Body of pancreas (tissue), 4 donors: ENCODE results near the gene AGBL4. TPM values are rescaled to one million over a fixed set of nuclear protein-coding genes. Genes with fewer than 3 reads are reported as not detected.

ENCODE experiments used
- ATAC-seq: fragments of 150-250 bp; one replicate; pipeline ENCODE4 v1.9.1; 2016
- DNase-seq, 4 donors: peaks; one replicate each; pipeline ENCODE4 v3.0.0-alpha.2; 2019
- H3K27ac ChIP-seq, 4 donors: fragments of 200-600 bp; sonication (generic); 1 replicate in 3 of 4; 2 replicates in 1 of 4; pipeline versions ENCODE4 v1.5.1 to v1.6.1; 2016 to 2019; ENCODE audit warnings: mild to moderate bottlenecking in 1 of 4, mixed read lengths in 1 of 4, moderate library complexity in 1 of 4
- H3K27me3 ChIP-seq, 2 donors: fragments of 200-600 bp; sonication (generic); one replicate each; pipeline ENCODE4 v1.6.0; 2016; ENCODE audit warnings: mild to moderate bottlenecking in 1 of 2
- H3K36me3 ChIP-seq, 2 donors: fragments of 200-600 bp; sonication (generic); replicated peaks in 1 of 2; 2 replicates each; pipeline ENCODE4 v1.5.1; 2016; ENCODE audit warnings: low read depth in 2 of 2; ENCODE audit not compliant: insufficient read depth in 1 of 2
- H3K4me1 ChIP-seq: fragments of 200-600 bp; sonication (generic); one replicate; pipeline ENCODE4 v1.6.0; 2016
- H3K4me3 ChIP-seq, 2 donors: fragments of 200-600 bp; sonication (generic); 1 replicate in 1 of 2; 2 replicates in 1 of 2; pipeline ENCODE4 v1.5.1; 2016 to 2019
- H3K9me3 ChIP-seq, 3 donors: fragments of 200-600 bp; sonication (generic); 1 replicate in 2 of 3; 2 replicates in 1 of 3; pipeline ENCODE4 v1.5.1; 2016
- CTCF ChIP-seq, 7 experiments: fragments of 450-650 bp in 4 of 7; fragments of 200-600 bp in 3 of 7; sonication (generic) in 3 of 7; IDR thresholded peaks; one replicate each; pipeline ENCODE4 v1.5.1; 2016 to 2019; ENCODE audit warnings: antibody characterized with exemption in 7 of 7
- POLR2A ChIP-seq, 3 donors: fragments of 450-650 bp; IDR thresholded peaks; one replicate each; pipeline ENCODE4 v1.6.1; 2016; ENCODE audit warnings: antibody characterized with exemption in 3 of 3, mild to moderate bottlenecking in 2 of 3
- WGBS, 2 donors: methylation state at CpG; one replicate each; pipeline ENCODE4 v1.1.5; 2017; 5-methylcytosine and 5-hydroxymethylcytosine counted together
- intact Hi-C: fragments of 100-400 bp; cut with DNase I; formaldehyde crosslinking; loops from one replicate; pipeline ENCODE4 v1.15.1; 2023
- total RNA-seq, 2 donors: library from RNA; depleted of rRNA; stranded (reverse); fragments of >200 nt; gene quantifications; one replicate each; pipeline ENCODE4 v1.1.0, GENCODE V29; 2016

Gene AGBL4
- total RNA-seq, 2 donors from 2014 or later = 0.33 to 0.78 TPM

GRCh38 chr1:48679859-48680258, 1343.9 kb downstream of the AGBL4 start:
- H3K4me1 ChIP-seq = no peaks in the 10 kb centered on the region
- no peaks in the 10 kb centered on the region for H3K27me3 ChIP-seq
- no peak for ATAC-seq
- intact Hi-C loops = loop anchor here (10.0 kb wide), 1 partner anchor 135 kb away; no protein-coding TSS in a partner anchor
- peak overlapping the region in 2 of 4 donors; percentile 23 to 40 for H3K27ac ChIP-seq
- no peaks in the 10 kb centered on the region for H3K9me3 ChIP-seq
- TF ChIP-seq CTCF (IDR thresholded peaks at IDR 0.05) = no peak
- no peak for TF ChIP-seq POLR2A (IDR thresholded peaks at IDR 0.05)
- no peak overlapping the region for H3K4me3 ChIP-seq
- no peak for DNase-seq
- WGBS, 2 donors = 31 to 71% methylated on average over 2 to 6 of the region's 6 CpGs
- H3K36me3 ChIP-seq = no peaks in the 10 kb centered on the region

GRCh38 chr1:48678710-48679505, 1344.8 kb downstream of the AGBL4 start:
- H3K27ac ChIP-seq = peak overlapping the region in 2 of 4 donors; percentile 23 to 40
- H3K4me3 ChIP-seq = no peak overlapping the region
- H3K36me3 ChIP-seq = no peaks in the 10 kb centered on the region
- DNase-seq = no peak
- 62 to 75% methylated on average over 1 to 3 of the region's 3 CpGs for WGBS, 2 donors
- H3K27me3 ChIP-seq = no peaks in the 10 kb centered on the region
- no peaks in the 10 kb centered on the region for H3K9me3 ChIP-seq
- no peak for ATAC-seq
- intact Hi-C loops = loop anchor here (10.0 kb wide), 1 partner anchor 136 kb away; no protein-coding TSS in a partner anchor
- H3K4me1 ChIP-seq = no peaks in the 10 kb centered on the region
- TF ChIP-seq POLR2A (IDR thresholded peaks at IDR 0.05) (no peak), CTCF (IDR thresholded peaks at IDR 0.05) (no peak)

- WGBS, 2 donors = 26 to 39% methylated on average over 6 to 22 of the region's 22 CpGs
- Histone ChIP-seq H3K27me3 (no peaks in the 10 kb centered on the region), H3K36me3 (no peaks in the 10 kb centered on the region), H3K4me1 (no peaks in the 10 kb centered on the region), H3K4me3 (no peak overlapping the region), H3K9me3 (no peaks in the 10 kb centered on the region), H3K27ac (peak overlapping the region in 2 of 4 donors; percentile 26 to 40)
- ATAC-seq (peak; percentile 59), DNase-seq (peak; percentile 59 to 85 (median 78))
- intact Hi-C loops = loop anchor here (10.0 kb wide), 1 partner anchor 137 kb away; no protein-coding TSS in a partner anchor
- no peak for TF ChIP-seq POLR2A (IDR thresholded peaks at IDR 0.05)
- peak; percentile 40 to 76 (median 56) for TF ChIP-seq CTCF (IDR thresholded peaks at IDR 0.05)
Observed at GRCh38 chr1:48677306-48678287, 1346.2 kb downstream of the AGBL4 start.

- intact Hi-C loops = loop anchor here (10.0 kb wide), 1 partner anchor 138 kb away; no protein-coding TSS in a partner anchor
- no peak for TF ChIP-seq CTCF (IDR thresholded peaks at IDR 0.05)
- no peak for TF ChIP-seq POLR2A (IDR thresholded peaks at IDR 0.05)
Observed at GRCh38 chr1:48676822-48677221, 1346.9 kb downstream of the AGBL4 start.

More at GRCh38 chr1:48676822-48677221, 1346.9 kb downstream of the AGBL4 start:
- ATAC-seq = no peak
- H3K4me3 ChIP-seq = no peak overlapping the region
- H3K27me3 ChIP-seq = no peaks in the 10 kb centered on the region
- no peak overlapping the region for H3K27ac ChIP-seq
- no peak for DNase-seq
- H3K36me3 ChIP-seq = no peaks in the 10 kb centered on the region
- 10 to 25% methylated on average over 2 of the region's 2 CpGs for WGBS, 2 donors
- H3K9me3 ChIP-seq = no peaks in the 10 kb centered on the region
- H3K4me1 ChIP-seq = no peaks in the 10 kb centered on the region
